ENCODE measurements around the gene COQ2.

The COQ2 gene

DNA sequence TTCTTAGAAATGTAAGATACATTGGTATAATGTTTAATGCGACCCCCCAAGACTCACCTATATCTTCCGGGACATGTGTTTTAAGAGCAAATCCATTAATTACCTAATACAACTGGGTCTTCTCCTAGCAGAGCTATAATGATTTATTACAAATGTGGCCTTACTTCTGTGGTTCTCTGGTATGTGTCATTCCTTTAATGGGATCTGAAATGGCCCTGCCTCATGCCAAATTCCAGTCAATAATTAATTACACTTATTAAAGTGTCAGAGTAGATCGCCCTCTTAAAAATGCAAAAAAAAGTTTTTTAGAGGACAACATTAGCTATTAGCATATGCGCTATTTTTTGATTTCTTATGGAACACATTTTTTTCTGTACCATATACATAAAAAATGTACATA, 33.1 kb upstream of the COQ2 start:
- no peaks in the 10 kb centered on the region for H3K27me3 ChIP-seq (ENCODE audit: insufficient read depth, poor library complexity, severe bottlenecking)
- TF ChIP-seq, protein P1, sequence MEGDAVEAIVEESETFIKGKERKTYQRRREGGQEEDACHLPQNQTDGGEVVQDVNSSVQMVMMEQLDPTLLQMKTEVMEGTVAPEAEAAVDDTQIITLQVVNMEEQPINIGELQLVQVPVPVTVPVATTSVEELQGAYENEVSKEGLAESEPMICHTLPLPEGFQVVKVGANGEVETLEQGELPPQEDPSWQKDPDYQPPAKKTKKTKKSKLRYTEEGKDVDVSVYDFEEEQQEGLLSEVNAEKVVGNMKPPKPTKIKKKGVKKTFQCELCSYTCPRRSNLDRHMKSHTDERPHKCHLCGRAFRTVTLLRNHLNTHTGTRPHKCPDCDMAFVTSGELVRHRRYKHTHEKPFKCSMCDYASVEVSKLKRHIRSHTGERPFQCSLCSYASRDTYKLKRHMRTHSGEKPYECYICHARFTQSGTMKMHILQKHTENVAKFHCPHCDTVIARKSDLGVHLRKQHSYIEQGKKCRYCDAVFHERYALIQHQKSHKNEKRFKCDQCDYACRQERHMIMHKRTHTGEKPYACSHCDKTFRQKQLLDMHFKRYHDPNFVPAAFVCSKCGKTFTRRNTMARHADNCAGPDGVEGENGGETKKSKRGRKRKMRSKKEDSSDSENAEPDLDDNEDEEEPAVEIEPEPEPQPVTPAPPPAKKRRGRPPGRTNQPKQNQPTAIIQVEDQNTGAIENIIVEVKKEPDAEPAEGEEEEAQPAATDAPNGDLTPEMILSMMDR (IDR thresholded peaks at IDR 0.05; ENCODE audit: poor library complexity, severe bottlenecking), result no peak
- H3K36me3 ChIP-seq (ENCODE audit: low read depth), result no peaks in the 10 kb centered on the region; the same call in 1 of the 2 replicates
- ATAC-seq (ENCODE audit: low read depth), result no peak
- H3K9me3 ChIP-seq (ENCODE audit: severe bottlenecking), result no peaks in the 10 kb centered on the region
- no peak overlapping the region for H3K4me3 ChIP-seq (ENCODE audit: severe bottlenecking)
- DNase-seq (ENCODE audit: low spot score), result no peak
- peak overlapping the region; percentile 44 for H3K27ac ChIP-seq (ENCODE audit: poor library complexity, severe bottlenecking)
- H3K4me1 ChIP-seq (ENCODE audit: insufficient read depth, poor library complexity, severe bottlenecking), result peaks cover 11% of the 10 kb centered on the region

DNA sequence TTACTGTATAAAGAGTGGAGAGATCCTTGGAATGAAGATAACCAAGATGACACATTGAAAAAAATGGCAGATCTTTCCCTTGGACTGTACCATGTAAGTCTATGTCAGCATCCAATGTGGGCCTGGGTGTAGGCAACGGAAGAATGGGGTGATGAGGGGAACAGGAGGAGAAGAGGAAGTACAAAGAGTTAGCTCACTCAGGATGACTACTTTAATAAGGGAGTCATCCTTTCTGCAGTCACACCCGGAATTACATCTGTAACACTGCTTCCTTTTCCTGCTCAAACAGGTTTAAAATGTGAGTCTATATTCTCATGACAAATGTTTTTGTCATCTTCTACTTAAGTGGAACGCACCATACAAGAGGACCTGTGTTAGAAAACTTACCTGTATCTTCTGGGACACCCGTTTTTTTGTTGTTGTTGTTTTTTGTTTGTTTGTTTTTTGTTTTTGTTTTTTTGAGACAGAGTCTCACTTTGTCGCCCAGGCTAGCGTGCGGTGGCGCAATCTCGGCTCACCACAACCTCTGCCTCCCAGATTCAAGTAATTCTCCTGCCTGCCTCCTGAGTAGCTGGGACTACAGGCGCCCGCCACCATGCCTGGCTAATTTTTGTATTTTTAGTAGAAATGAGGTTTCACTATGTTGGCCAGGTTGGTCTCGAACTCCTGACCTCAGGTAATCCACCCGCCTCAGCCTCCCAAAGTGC, 32.0 kb upstream of the COQ2 start:
- no peaks in the 10 kb centered on the region; the same call in 1 of the 2 replicates for H3K36me3 ChIP-seq (ENCODE audit: low read depth)
- peaks cover 11% of the 10 kb centered on the region for H3K4me1 ChIP-seq (ENCODE audit: insufficient read depth, poor library complexity, severe bottlenecking)
- H3K9me3 ChIP-seq (ENCODE audit: severe bottlenecking), result no peaks in the 10 kb centered on the region
- TF ChIP-seq, protein P1 (IDR thresholded peaks at IDR 0.05; ENCODE audit: poor library complexity, severe bottlenecking), result no peak
- H3K27ac ChIP-seq (ENCODE audit: poor library complexity, severe bottlenecking), result peak overlapping the region; percentile 44
- ATAC-seq (ENCODE audit: low read depth) (peak; percentile 93), DNase-seq (ENCODE audit: low spot score) (no peak)
- no peak overlapping the region for H3K4me3 ChIP-seq (ENCODE audit: severe bottlenecking)
- no peaks in the 10 kb centered on the region for H3K27me3 ChIP-seq (ENCODE audit: insufficient read depth, poor library complexity, severe bottlenecking)

DNA sequence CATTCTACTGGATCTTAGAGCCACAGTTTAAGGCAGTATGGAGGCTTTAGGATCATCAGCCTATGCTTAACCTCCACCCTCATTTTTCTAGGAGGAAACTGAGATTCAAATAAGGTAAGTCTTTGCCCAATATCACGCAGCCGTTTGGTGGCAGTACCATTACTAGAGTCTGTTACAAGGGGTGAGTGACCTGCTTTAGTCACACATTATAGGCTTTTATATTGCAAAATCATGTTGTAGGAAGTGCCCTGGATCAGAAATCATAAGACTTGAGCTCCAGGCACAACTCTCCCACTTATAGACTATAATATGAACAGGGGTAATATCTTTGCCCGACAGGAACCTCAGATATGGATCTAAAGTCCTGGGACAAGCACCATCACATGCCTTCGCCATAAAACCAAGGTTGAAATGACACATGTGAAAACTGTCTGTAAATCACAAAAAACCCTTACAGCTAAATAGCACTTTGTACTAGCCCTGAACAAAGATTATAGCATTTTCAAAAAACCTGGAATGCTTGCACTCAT, 30.8 kb upstream of the COQ2 start:
- Histone ChIP-seq H3K27ac (ENCODE audit: poor library complexity, severe bottlenecking) (no peak overlapping the region), H3K4me1 (ENCODE audit: insufficient read depth, poor library complexity, severe bottlenecking) (peaks cover 11% of the 10 kb centered on the region), H3K27me3 (ENCODE audit: insufficient read depth, poor library complexity, severe bottlenecking) (no peaks in the 10 kb centered on the region), H3K9me3 (ENCODE audit: severe bottlenecking) (no peaks in the 10 kb centered on the region), H3K36me3 (ENCODE audit: low read depth) (no peaks in the 10 kb centered on the region; the same call in 1 of the 2 replicates), H3K4me3 (ENCODE audit: severe bottlenecking) (no peak overlapping the region)
- no peak for ATAC-seq (ENCODE audit: low read depth)
- no peak for DNase-seq (ENCODE audit: low spot score)
- TF ChIP-seq, protein P1 (IDR thresholded peaks at IDR 0.05; ENCODE audit: poor library complexity, severe bottlenecking), result no peak

DNA sequence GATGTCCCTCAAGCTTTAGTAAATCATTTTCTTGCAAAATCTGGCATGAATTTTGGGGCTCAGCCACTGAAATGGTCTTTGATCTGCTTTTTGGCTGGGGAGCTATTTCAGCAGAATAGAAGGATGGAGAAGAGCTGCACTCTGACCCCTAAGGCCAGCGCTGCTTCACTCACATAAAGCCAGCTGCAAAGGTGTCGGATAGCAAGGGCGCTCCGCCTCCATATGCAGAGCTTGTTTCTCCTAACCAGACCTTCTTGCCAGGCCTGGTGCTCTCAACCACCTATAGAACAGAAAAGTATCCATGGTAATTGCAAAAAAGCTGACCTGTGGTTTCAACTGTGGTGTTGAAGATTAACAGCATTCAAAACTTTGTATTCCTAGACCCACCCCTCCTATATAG, 24.1 kb upstream of the COQ2 start:
- Histone ChIP-seq H3K27me3 (ENCODE audit: insufficient read depth, poor library complexity, severe bottlenecking) (no peaks in the 10 kb centered on the region), H3K4me1 (ENCODE audit: insufficient read depth, poor library complexity, severe bottlenecking) (no peaks in the 10 kb centered on the region), H3K27ac (ENCODE audit: poor library complexity, severe bottlenecking) (no peak overlapping the region), H3K4me3 (ENCODE audit: severe bottlenecking) (no peak overlapping the region), H3K9me3 (ENCODE audit: severe bottlenecking) (no peaks in the 10 kb centered on the region), H3K36me3 (ENCODE audit: low read depth) (peaks cover 4% of the 10 kb centered on the region; the same call in 1 of the 2 replicates)
- no peak for ATAC-seq (ENCODE audit: low read depth)
- TF ChIP-seq, protein P1 (IDR thresholded peaks at IDR 0.05; ENCODE audit: poor library complexity, severe bottlenecking), result no peak
- DNase-seq (ENCODE audit: low spot score), result no peak

DNA sequence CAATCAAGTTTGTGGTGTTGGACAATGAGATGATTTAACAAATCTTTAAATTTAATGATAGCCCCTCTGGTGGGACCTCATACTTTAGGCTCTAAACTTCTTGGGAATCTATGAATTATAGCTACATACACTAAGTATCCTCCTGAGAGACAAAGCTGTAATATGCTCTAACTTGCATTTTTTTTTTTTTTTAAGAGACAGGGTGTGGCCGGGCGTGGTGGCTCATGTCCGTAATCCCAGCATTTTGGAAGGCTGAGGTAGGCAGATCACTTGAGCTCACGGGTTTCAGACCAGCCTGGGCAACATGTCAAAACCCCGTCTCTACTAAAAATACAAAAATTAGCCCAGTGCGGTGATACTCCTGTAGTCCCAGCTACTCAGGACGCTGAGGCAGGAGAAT, 23.3 kb upstream of the COQ2 start:
- Histone ChIP-seq H3K36me3 (ENCODE audit: low read depth) (peaks cover 4% of the 10 kb centered on the region; the same call in 1 of the 2 replicates), H3K9me3 (ENCODE audit: severe bottlenecking) (no peaks in the 10 kb centered on the region), H3K4me3 (ENCODE audit: severe bottlenecking) (no peak overlapping the region), H3K4me1 (ENCODE audit: insufficient read depth, poor library complexity, severe bottlenecking) (no peaks in the 10 kb centered on the region), H3K27me3 (ENCODE audit: insufficient read depth, poor library complexity, severe bottlenecking) (no peaks in the 10 kb centered on the region), H3K27ac (ENCODE audit: poor library complexity, severe bottlenecking) (no peak overlapping the region)
- DNase-seq (ENCODE audit: low spot score) (no peak), ATAC-seq (ENCODE audit: low read depth) (no peak)
- TF ChIP-seq, protein P1 (IDR thresholded peaks at IDR 0.05; ENCODE audit: poor library complexity, severe bottlenecking), result no peak
